SK-N-DZ (cell line): ENCODE data around the gene HMG20A.
A peak's percentile ranks its signal among the peaks of the same experiment; 100 is the strongest.

Experiments used
- DNase-seq: peaks from one replicate; pipeline ENCODE4 v3.0.0-alpha.2; 2015; ENCODE audit warnings: low spot score

The HMG20A gene

DNA sequence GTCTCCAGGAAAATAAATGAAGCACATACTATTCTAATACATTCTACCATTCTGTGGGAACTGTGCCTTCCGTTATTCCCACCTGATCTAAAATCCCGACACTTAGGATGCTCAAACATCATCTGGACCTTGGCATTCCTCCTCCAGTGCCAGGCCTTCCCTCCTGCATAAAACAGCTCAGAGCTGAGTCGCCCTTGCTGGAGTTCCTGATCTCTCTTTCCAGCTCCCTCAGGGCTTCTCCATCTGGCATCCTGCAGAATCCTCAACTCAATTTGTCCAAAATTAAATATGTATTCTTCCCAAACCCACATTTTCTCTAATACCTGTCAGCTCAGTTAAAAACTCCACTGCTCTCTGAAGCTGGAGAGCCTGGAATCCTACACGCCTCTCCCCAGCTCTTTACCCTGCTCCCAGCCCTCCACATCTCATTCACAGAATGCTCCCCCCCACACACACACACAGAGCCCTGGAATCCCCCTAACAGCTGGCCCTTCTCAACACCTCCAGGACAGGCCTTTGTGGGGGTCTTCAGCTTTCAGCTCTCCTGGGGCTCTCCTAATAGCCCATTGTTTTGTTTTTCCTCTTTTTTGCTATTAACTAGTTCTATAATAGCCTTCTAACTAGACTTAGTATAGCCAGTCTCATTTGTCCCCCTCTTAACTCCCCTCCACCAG is 78.5 kb downstream of the HMG20A start:
- no peak for DNase-seq

DNA sequence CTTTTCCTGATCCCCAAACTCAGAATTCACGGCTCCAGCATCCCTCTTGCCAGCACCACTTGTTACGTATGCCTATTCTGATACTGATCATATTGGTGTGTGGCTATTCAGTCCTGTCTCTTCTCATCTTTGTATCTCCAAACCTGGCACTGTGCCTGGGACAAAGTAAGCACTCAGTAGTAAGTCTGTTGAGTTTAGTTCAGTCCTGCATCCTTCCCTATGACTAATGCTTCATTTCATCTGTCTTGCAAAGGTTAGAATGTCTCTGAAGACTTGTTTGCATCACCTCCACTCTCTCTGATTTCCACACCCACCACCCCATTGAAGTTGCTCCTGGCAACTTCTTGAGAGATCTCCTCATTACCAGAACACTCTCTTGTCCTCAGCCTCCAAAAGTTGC is 80.3 kb downstream of the HMG20A start:
- DNase-seq, result no peak

DNA sequence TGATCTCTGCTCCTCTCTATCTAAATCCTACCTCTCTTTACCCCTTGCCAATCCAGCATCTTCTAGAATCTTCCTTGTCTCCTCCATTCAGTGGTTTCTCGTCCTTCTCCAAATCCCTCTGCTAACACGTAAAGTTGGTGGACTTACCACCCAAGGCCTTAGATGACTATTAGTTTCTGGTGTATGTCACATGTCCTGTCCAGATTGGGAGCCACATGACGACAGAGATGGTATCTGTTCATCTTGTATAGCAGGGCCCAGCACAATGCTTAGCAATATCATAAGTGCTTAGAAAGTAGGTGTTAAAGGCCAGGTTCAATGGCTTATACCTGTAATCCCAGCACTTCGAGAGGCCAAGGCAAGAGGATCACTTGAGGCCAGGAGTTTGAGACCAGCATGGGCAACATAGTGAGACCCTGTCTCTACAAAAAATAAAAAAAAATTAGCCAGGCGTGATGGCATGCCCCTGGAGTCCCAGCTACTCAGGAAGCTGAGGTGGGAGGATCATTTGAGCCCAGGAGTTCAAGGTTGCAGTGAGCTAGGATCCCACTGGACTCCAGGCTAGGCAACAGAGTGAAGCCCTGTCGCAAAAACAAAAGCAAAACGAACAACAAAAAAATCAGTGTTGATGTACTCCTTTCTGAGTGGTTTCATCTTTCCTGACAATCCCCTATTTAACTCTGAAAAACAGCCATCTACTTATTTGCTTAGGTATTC is 81.8 kb downstream of the HMG20A start:
- peak; percentile 63 for DNase-seq

DNA sequence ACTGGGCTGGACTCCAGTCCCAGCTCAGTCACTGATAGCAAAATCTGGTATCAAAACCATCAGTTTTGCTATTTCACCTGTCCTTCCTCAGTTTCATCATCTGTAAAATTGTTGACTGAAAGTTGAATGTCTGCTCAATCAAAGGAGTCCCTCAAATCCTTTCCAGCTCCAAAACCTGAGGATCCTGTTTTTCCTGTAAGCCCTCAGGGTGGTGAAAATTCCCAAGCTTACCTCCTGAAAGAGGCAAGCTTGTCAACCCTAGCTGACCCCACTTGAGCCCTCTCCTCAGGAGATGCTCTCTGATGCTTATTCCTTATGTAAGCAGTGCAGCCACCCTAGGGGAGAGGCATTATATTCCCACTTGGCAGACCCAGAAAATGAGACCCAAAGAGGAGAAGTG is 82.6 kb downstream of the HMG20A start:
- no peak for DNase-seq

DNA sequence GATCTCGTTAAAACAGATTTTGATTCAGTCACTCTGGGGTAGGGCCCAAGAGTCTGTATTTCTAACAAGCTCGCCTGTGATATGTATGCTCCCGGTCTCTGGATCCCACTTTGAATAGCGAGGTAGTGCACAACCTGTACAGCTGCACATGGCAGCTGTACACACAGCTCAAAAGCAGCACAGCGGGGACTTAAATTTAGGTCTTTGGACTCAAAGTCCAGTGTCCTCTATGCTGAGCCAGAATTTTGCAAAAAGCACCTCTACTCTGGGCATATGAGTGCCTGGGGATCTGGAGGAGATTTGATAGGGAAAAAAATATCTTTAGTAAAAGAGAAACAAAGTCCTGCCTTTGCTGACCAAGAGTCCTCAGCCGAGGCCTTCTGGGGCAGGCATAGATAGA is 83.1 kb downstream of the HMG20A start:
- no peak for DNase-seq

DNA sequence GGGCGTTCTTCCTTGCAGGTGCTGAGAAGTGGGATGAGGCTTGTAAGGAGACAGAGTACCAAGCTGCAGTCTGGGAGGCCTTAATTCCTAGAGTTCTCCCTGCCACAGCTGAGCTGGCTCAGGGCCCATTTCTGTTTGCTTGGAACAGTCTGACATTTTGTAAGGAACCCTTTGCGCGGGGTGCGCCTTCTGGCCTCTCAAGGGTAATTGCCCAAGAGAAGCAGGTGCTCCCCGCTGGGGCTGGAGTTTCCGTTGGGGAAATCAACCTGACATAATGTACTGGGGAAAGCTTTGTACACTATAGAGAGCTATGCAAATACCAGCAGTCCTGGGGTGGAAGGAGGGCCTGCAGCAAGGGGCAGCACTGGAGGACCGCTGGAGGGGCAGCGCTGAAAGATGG is 83.6 kb downstream of the HMG20A start:
- no peak for DNase-seq

DNA sequence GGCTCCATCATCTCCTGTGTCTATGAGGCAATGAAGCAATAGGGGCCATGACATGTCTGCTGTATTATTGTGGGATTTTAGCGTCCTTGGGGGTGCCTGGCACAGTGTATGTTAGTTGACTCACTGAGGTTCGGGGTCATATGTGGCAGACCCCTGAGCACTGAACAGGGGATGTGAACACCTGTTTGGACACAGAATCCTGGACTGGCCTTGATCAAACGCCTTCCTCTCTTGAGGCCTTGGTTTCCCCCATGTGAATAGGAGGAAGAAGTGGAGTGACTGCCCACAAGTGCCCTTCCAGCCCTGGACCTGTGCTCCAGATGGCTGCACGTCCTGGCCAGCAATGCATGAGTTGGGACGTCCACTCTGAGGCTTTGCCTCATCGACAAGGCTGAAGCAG is 84.2 kb downstream of the HMG20A start:
- DNase-seq, result no peak

DNA sequence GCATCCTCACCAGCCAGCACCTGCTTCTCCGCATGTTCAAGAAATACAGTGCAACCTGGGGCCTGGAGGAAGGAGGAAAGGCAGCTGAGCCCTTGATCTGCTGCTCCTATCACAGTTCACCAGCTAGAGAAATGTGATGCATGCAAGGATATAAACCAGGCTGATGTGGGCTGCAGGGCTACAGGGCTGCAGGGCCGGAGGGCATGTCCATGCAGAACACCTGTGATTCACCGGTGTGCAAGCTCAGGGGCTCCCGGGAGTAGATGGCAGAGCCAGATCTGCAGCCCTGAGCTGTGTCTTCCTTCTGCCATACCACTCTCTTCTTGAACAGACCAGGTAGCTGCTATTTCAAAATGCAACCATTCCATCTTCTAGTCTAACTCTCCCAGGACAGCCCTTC is 84.9 kb downstream of the HMG20A start:
- DNase-seq, result no peak

DNA sequence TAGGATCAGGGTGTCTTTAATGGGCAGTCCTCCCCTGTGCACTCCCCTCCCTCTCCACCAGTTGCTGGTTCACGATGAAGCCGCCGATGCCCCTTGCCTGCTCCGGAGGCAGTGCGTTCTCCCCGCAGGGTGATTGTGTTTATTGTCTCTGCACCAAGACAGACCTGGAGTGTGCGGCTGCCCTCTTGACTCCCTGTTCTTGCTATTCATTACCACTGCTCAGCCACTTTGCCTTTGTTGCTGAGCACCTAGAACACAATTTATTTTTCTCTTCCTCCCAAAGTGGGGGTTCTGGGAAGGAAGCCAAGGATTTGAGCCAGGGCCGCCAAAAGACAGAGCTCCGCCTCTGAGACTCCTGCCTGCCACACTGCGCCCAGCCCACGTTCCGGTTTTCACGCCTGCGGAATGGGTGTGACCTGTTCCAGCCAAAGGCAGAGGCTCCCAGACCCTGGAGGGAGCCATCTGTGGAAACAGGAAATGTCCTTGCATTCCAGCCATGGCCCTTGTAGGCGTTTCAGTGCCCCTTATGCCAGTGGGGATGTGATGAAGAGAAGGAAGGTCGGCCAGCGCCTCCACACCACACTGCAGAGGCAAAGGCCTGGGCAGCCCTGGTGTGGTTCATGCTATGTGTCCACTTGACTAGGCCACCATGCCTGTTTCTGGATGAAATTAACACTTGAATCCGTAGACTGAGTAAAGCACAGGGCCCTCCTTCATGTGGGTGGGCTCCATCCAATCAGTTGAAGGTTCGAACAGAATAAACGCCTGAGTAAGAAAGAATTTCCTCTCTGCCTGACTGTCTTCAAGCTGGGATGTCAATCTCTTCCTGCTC is 85.8 kb downstream of the HMG20A start:
- no peak for DNase-seq

DNA sequence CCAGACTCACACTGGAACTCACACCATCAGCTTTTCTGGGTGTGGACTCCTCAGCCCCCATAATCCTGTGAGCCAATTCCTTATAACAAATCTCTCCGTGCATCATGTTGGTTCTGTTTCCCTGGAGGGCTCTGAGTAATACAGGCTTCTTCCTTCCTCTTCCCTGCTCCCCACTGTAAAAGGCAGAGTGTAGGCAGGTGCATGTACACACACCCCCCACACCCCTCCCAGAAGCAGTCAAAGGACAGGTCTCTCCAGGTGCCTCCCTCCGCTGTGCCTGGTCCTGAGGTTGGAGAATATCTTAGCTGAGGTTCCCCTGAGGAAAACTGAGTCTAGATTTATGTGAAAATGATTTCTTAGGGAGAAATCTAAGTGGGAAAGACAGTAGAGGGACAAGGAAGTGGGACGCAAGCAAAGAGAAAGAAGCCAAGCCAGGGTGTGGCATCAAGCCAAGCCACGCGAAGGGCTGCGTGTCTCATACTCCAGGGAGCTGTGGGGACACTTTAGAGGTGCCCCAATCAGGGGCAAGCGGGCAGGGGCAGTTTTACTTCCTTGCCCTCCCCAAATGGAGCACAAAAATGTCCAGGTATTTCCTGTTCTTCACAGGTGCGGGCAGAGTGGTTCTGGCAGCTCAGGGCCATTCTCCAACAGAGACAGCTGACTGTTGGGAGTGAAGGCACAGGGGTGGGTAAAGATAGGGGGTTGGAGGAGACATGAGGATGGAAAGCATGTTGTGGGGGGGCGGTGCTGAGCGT is 86.6 kb downstream of the HMG20A start:
- no peak for DNase-seq

DNA sequence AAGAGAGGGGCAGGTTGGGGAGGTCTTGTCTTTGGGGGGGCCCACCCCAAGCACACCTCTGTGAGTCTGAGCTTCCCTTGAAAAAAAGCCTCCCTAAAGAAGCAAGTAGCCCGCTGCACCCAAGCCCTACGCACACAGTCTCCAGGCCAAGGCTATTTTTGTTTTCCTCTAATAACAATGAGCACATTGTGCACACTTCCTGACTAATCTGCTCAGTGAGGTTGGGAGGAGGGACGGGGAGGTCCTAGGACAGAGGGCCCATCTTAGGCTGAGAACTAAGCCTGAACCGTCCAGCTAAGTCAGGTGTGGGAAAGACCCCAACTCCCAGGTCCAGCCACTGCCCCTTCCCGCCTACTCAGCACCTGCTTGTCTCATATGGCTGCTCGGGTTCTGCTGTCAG is 87.2 kb downstream of the HMG20A start:
- DNase-seq, result no peak

DNA sequence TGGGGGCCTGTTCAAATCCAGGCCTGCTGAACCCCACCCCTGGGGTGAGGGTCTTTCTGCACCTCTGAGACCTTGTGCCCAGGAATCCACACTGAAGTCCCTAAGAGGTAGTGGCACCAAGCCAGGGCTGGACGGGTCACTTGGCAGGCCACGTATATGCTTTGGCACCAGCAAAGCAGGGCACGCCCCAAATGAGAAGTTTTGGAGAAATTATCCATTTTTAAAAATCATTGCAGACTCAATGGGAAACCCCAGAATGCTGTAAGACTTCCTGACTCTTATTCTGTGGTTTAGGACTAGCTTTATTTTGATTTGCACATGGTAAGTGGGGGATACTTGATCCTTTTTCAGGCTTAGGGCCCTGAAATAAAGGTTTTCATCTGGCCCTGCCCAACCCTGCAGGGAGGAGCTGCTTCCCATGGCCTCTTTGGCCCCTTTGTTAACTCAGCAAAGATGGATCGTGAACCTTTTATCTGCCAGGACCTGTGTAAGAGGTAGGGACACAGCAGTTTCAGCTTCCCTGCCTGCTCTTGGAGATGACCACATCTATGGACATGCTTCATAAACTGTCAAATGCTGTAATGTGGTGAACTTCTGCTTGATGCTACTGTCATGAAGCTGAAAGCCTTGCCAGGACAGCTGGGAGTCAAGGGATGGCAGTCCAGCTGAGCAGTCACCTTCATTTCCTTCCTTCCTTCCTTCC is 88.0 kb downstream of the HMG20A start:
- no peak for DNase-seq

DNA sequence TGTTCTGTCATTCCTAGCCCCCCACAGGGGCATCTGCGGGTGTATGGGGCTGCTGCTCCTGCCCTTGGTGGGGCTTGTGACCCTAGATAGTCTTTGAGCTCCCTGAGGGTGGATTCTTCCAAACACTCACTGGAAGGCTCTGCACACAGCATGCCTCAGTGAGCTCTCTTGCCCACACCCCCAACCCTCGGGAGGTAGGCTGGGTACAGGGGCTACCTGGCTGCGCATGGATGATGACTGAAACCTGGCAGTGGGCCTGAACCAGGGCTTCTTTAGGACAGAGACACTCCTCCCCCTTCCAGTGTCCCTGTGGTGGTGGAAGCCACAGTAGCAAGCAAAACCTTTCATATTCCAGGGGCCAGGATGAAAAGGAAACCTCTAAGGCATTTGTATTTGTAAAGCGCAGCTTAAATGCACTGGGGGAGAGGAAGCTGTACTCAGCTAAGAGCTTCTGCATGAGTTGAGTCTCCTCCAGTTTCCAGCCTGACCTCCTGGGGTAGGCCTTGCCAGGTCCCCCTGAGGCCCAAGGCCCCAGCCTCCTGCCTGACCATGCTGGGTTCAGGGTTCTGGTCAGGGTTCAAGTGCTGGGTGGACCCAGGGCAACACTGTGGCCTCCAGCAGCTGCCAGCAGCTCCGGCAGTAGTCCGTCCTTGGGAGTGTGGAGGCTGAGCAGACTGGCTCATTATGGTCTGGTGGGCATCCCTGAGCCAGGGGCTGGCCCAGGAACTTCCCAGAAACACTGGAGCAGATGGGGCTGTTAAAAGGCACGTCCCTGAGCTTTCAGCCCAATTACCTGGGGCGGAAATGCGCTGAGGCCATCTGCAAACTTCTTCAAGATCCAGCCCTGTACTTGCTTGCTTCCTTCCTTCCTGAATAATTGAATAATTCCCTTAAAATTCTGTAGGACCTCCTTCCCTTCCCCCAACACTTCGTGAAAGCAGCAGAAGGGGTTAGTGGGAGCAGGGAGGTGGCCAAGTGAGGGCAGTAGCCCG is 89.7 kb downstream of the HMG20A start:
- DNase-seq, result no peak

DNA sequence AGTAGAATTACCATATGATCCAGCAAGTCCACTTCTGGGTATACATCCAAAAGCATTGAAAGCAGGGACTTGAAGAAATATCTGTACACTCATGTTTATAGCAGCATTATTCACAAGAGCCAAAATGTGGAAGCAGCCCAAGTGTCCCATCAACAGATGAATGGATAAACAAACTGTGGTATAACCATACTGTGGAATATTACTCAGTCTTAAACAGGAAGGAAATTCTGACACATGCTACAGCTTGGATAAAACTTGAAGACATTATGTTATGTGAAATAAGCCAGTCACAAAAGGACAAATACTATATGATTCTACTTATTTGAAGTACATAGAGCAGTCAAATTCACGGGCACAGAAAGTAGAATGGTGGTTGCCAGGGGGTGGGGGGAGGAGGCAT is 91.2 kb downstream of the HMG20A start:
- DNase-seq, result no peak

DNA sequence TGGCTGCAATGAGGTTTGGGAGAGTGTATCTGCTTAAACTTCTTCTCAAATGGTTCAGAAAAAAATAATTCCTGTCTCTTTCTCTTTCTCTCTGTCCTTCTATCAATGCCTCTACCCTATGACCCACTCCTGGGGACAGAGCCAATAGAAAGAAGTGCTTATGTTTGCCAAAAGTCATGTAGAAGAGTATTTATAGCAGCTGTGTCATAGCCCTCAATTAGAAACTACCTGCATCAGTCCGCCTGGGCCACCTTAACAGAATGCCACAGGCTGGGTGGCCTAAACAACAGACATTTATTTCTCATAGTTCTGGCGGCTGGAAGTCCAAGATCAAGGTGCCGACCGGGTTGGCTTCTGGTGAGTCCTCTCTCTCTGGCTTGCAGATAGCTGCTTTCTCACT is 92.5 kb downstream of the HMG20A start:
- no peak for DNase-seq

DNA sequence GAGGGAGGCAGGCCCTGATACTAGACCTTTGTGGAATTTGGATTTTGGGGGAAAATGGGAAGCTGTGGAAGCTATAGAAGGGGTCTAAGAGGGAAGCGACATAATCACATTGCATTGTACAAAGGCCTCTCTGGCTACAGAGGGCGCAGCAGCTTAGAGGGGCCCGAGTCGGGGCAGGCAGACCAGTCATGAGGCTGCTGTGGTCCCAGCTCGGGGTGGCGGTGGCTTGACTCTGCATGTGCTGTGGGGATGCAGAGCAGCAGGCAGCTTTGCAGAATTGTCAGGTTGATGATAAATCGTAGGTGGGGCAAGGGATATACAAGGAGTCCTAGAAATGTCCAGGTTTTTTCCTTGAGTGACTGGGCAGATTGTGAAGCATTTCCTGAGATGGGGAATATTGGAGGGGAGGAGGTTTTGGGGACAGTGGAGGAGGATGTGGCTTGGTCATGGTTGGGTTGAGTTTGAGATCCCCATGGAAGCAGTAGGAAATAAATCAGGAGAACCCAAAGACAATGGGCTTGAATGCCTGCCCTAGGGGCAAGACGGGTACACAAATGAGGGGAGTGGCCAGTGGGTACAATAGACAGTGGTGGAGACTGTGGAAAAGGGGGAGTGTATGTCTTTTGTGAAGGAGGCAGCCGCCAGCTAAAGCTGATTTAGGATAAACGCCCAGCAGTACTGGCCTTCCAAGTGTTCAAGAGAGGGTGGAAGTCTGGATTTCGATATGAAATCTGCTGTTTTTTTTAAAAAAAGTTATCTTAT is 94.1 kb downstream of the HMG20A start:
- DNase-seq, result no peak

DNA sequence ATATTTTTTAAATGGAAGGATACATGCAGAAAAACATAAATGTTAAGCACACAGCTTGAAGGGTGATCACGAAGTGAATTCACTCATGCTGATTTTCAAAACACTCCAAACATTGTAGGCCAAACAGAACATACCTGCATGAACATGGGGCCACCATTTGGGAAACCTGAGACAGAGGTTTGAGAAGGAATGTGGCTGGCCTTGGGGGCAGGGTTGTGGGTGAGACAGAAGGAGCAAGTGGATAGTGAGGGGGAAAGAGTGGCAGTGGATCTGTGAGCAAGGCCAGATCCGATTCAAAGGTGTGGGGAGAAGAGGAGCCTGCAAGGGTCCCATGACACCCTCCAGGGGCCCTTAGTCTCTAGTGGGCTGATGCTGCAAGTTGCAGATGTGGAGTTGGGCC is 94.9 kb downstream of the HMG20A start:
- DNase-seq, result no peak

DNA sequence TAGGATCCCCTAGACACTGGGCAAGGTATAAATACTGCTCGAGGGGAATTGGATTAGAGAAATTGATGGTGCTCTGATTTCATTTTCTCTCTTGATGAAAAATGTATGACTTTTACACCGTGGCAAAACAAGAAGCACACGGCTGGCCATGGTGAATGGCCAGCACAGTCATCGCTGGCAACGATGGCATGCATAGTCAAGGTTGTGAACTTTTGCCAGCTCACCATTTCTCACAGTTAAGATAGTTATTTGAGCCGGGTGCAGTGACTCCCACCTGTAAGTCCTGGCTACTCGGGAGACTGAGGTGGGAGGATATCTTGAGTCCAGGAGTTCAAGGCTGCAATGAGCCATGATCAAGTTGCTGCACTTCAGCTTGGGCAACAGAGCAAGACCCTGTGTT is 95.4 kb downstream of the HMG20A start:
- no peak for DNase-seq

DNA sequence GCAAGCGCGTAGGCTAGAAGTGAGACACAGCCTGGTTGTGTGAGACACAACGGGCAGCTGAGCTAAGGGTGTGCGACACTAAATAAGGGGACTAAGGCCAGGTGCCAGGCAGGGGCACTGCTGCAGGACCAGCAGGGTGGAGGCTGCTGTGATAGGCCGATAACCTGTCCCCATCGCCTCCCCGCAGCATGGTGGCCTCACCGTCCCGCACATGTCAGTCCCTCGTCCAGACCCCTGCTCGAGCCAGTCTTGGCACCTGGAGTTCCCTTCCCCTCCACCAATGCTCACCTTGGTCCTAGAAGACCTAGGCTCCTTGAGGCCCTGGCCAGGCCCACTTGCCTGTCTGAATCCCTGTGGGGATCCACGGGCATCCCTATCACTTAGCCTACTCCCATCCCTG is 96.1 kb downstream of the HMG20A start:
- no peak for DNase-seq
